IPS DF 6.9 (cell line): ENCODE data around the gene HSPB1.

Experiments used
- DNase-seq: peaks from one replicate; pipeline ENCODE4 v3.0.0-alpha.2; 2013; ENCODE audit warnings: low read depth, low spot score
- H3K27ac ChIP-seq: one replicate; pipeline ENCODE4 v1.5.1; 2013; ENCODE audit warnings: low read length, control low read depth
- H3K27me3 ChIP-seq: 2 replicates; pipeline ENCODE4 v1.6.1; 2013; ENCODE audit warnings: mild to moderate bottlenecking, low read length; ENCODE audit not compliant: control insufficient read depth, insufficient read depth
- H3K36me3 ChIP-seq: 2 replicates; pipeline ENCODE4 v1.6.1; 2013; ENCODE audit warnings: low read length; ENCODE audit not compliant: control insufficient read depth, insufficient read depth
- H3K4me1 ChIP-seq: 2 replicates; pipeline ENCODE4 v1.6.1; 2013; ENCODE audit warnings: low read length; ENCODE audit not compliant: control insufficient read depth, insufficient read depth
- H3K4me3 ChIP-seq: 2 replicates; pipeline ENCODE4 v1.5.1; 2013; ENCODE audit warnings: mild to moderate bottlenecking, low read length
- H3K9me3 ChIP-seq: 2 replicates; pipeline ENCODE4 v1.6.1; 2013; ENCODE audit warnings: low read length, inconsistent platforms; ENCODE audit not compliant: control insufficient read depth, insufficient read depth
- WGBS: extraction: QIAGEN DNeasy Blood & Tissue Kit; methylation state at CpG from one replicate; pipeline ENCODE4 v1.1.7; 2013; ENCODE audit warnings: mixed read lengths, missing lambda C conversion rate; ENCODE audit not compliant: insufficient read length, insufficient coverage; 5-methylcytosine and 5-hydroxymethylcytosine counted together

The HSPB1 gene

GRCh38 chr7:76346097-76346496, 43.6 kb downstream of the HSPB1 start:
- peaks cover 28% of the 10 kb centered on the region for H3K36me3 ChIP-seq
- DNase-seq: no peak
- H3K4me3 ChIP-seq: no peak overlapping the region
- H3K27ac ChIP-seq: no peak overlapping the region
- no peaks in the 10 kb centered on the region; the same call in 1 of the 2 replicates for H3K27me3 ChIP-seq
- H3K4me1 ChIP-seq: no peaks in the 10 kb centered on the region
- H3K9me3 ChIP-seq: no peaks in the 10 kb centered on the region
- no CpG with 5 or more reads among the region's 6 CpGs for WGBS

GRCh38 chr7:76346778-76347177, 44.3 kb downstream of the HSPB1 start:
- DNase-seq: no peak
- Histone ChIP-seq H3K27me3 (no peaks in the 10 kb centered on the region; the same call in 1 of the 2 replicates), H3K4me1 (peaks cover 1% of the 10 kb centered on the region; the same call in 1 of the 2 replicates), H3K4me3 (no peak overlapping the region), H3K27ac (no peak overlapping the region), H3K9me3 (no peaks in the 10 kb centered on the region), H3K36me3 (peaks cover 28% of the 10 kb centered on the region)
- no CpG with 5 or more reads among the region's 8 CpGs for WGBS

GRCh38 chr7:76347710-76348109, 45.2 kb downstream of the HSPB1 start:
- peaks cover 3% of the 10 kb centered on the region; the same call in 1 of the 2 replicates for H3K4me1 ChIP-seq
- H3K27ac ChIP-seq: no peak overlapping the region
- peaks cover 28% of the 10 kb centered on the region for H3K36me3 ChIP-seq
- H3K27me3 ChIP-seq: no peaks in the 10 kb centered on the region; the same call in 1 of the 2 replicates
- no CpG with 5 or more reads among the region's 5 CpGs for WGBS
- DNase-seq: no peak
- no peak overlapping the region for H3K4me3 ChIP-seq
- H3K9me3 ChIP-seq: no peaks in the 10 kb centered on the region

- Histone ChIP-seq H3K36me3 (peaks cover 22% of the 10 kb centered on the region; the same call in 1 of the 2 replicates), H3K27ac (no peak overlapping the region), H3K4me1 (peaks cover 3% of the 10 kb centered on the region; the same call in 1 of the 2 replicates), H3K27me3 (no peaks in the 10 kb centered on the region), H3K9me3 (no peaks in the 10 kb centered on the region), H3K4me3 (no peak overlapping the region)
- WGBS: no CpG with 5 or more reads among the region's 8 CpGs
- DNase-seq: no peak
Measured at GRCh38 chr7:76349313-76349885, 46.9 kb downstream of the HSPB1 start.

GRCh38 chr7:76351372-76351771, 48.9 kb downstream of the HSPB1 start:
- H3K27me3 ChIP-seq: no peaks in the 10 kb centered on the region
- no peaks in the 10 kb centered on the region for H3K9me3 ChIP-seq
- H3K4me3 ChIP-seq: no peak overlapping the region
- no CpG with 5 or more reads among the region's 7 CpGs for WGBS
- no peak overlapping the region for H3K27ac ChIP-seq
- peaks cover 5% of the 10 kb centered on the region; the same call in 1 of the 2 replicates for H3K4me1 ChIP-seq
- DNase-seq: no peak
- peaks cover 14% of the 10 kb centered on the region; the same call in 1 of the 2 replicates for H3K36me3 ChIP-seq

- Histone ChIP-seq H3K27me3 (no peaks in the 10 kb centered on the region), H3K4me1 (peaks cover 6% of the 10 kb centered on the region; the same call in 1 of the 2 replicates), H3K27ac (no peak overlapping the region), H3K4me3 (no peak overlapping the region), H3K36me3 (peaks cover 7% of the 10 kb centered on the region; the same call in 1 of the 2 replicates), H3K9me3 (no peaks in the 10 kb centered on the region)
- WGBS: no CpG with 5 or more reads among the region's 6 CpGs
- DNase-seq: no peak
Measured at GRCh38 chr7:76352193-76352592, 49.7 kb downstream of the HSPB1 start.

- WGBS: no CpG with 5 or more reads among the region's 5 CpGs
Measured at GRCh38 chr7:76353744-76354143, 51.3 kb downstream of the HSPB1 start.

More at GRCh38 chr7:76353744-76354143, 51.3 kb downstream of the HSPB1 start:
- H3K27me3 ChIP-seq: no peaks in the 10 kb centered on the region
- H3K4me1 ChIP-seq: peaks cover 6% of the 10 kb centered on the region; the same call in 1 of the 2 replicates
- no peak for DNase-seq
- H3K36me3 ChIP-seq: peaks cover 7% of the 10 kb centered on the region; the same call in 1 of the 2 replicates
- H3K27ac ChIP-seq: no peak overlapping the region
- H3K4me3 ChIP-seq: no peak overlapping the region
- no peaks in the 10 kb centered on the region for H3K9me3 ChIP-seq
